Neural progenitor cell (in vitro differentiated cells): Measurements from ENCODE around the gene ZNHIT6. TPM values are rescaled to one million over a fixed set of nuclear protein-coding genes. Genes with fewer than 3 reads are reported as not detected.
A peak's percentile ranks its signal among the peaks of the same experiment; 100 is the strongest.

ENCODE experiments used
- DNase-seq: peaks from one replicate; pipeline ENCODE4 v3.0.0-alpha.2; 2016; ENCODE audit warnings: low spot score
- H2AFZ ChIP-seq: fragments of 200-600 bp; sonication (generic); replicated peaks from 2 replicates; pipeline ENCODE4 v1.6.1; 2016; ENCODE audit warnings: antibody characterized with exemption
- H3F3A ChIP-seq: fragments of 200-600 bp; sonication (generic); 2 replicates; pipeline ENCODE4 v1.6.1; 2016; ENCODE audit warnings: antibody characterized with exemption, low read depth
- H3K27ac ChIP-seq: fragments of 200-600 bp; sonication (generic); 2 replicates; pipeline ENCODE4 v1.5.1; 2016; ENCODE audit warnings: mild to moderate bottlenecking
- H3K27me3 ChIP-seq: fragments of 200-600 bp; sonication (generic); 2 replicates; pipeline ENCODE4 v1.6.1; 2016; ENCODE audit warnings: mild to moderate bottlenecking, moderate library complexity
- H3K36me3 ChIP-seq: fragments of 200-600 bp; sonication (generic); 2 replicates; pipeline ENCODE4 v1.5.1; 2016
- H3K4me1 ChIP-seq: fragments of 200-600 bp; sonication (generic); 2 replicates; pipeline ENCODE4 v1.6.1; 2016; ENCODE audit warnings: mixed run types
- H3K4me2 ChIP-seq: fragments of 200-600 bp; sonication (generic); 2 replicates; pipeline ENCODE4 v1.6.1; 2016
- H3K4me3 ChIP-seq: fragments of 200-600 bp; sonication (generic); 2 replicates; pipeline ENCODE4 v1.5.1; 2016
- H3K79me2 ChIP-seq: fragments of 200-600 bp; sonication (generic); 2 replicates; pipeline ENCODE4 v1.6.1; 2016; ENCODE audit warnings: low read depth
- H3K9ac ChIP-seq: fragments of 200-600 bp; sonication (generic); 2 replicates; pipeline ENCODE4 v1.6.1; 2016
- H3K9me3 ChIP-seq: fragments of 200-600 bp; sonication (generic); 2 replicates; pipeline ENCODE4 v1.5.1; 2016; ENCODE audit warnings: low read depth
- H4K20me1 ChIP-seq: fragments of 200-600 bp; sonication (generic); 2 replicates; pipeline ENCODE4 v1.6.1; 2016; ENCODE audit warnings: low read depth
- H3K27ac Mint-ChIP-seq: 3 replicates; pipeline ENCODE4 v1.8.0; 2021; ENCODE audit warnings: mixed read lengths
- H3K27me3 Mint-ChIP-seq: 2 replicates; pipeline ENCODE4 v1.8.0; 2022; ENCODE audit warnings: low read depth, mild to moderate bottlenecking, inconsistent platforms, moderate library complexity, mixed read lengths; ENCODE audit not compliant: insufficient read depth
- H3K36me3 Mint-ChIP-seq: 3 replicates; pipeline ENCODE4 v1.8.0; 2021; ENCODE audit warnings: mixed read lengths
- H3K4me1 Mint-ChIP-seq: 3 replicates; pipeline ENCODE4 v1.8.0; 2021; ENCODE audit warnings: mixed read lengths
- H3K4me3 Mint-ChIP-seq: 3 replicates; pipeline ENCODE4 v1.8.0; 2021; ENCODE audit warnings: mild to moderate bottlenecking, moderate library complexity, mixed read lengths
- H3K9me3 Mint-ChIP-seq: 3 replicates; pipeline ENCODE4 v1.8.0; 2020; ENCODE audit warnings: mixed read lengths
- EZH2 ChIP-seq: fragments of 200-600 bp; sonication (generic); IDR thresholded peaks from 2 replicates; pipeline ENCODE4 v1.6.1; 2017; ENCODE audit warnings: antibody characterized with exemption, mild to moderate bottlenecking, moderate library complexity
- EZH2phosphoT487 ChIP-seq: fragments of 200-600 bp; sonication (generic); IDR thresholded peaks from 2 replicates; pipeline ENCODE4 v1.6.1; 2017; ENCODE audit warnings: antibody characterized with exemption
- total RNA-seq: library from RNA; depleted of rRNA; stranded (reverse); fragments of >200 nt; gene quantifications from 2 replicates; pipeline ENCODE4 v1.2.3, GENCODE V29; 2015; ENCODE audit warnings: low replicate concordance
- TF ChIP-seq, protein P1 (sequence below): fragments of 200-600 bp; sonication (generic); IDR thresholded peaks from 2 replicates; pipeline ENCODE4 v1.5.1; 2017; ENCODE audit warnings: antibody characterized with exemption, mild to moderate bottlenecking

Gene ZNHIT6
- total RNA-seq, 1 donor from 2014 or later: 22.0 TPM

DNA sequence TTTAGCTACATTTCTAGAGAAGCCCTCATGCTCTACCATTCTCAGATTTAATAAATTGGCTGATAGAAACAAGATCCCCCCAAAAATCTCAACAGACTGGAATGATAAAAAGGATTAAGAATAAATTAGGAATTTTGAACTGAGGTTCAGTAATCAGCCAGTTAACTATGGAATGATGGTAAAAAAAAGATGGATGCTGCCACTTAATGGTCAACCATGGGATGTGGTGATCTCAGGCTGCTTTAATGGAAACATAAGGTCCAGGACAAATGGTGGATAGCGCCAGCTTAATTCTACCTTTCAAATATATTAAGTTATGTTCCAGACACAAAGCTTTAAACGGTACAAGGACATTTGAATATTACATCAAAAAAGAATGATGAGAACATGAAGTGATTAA lies 77.7 kb downstream of the ZNHIT6 start:
- Mint-ChIP-seq H3K27ac (no peak overlapping the region), H3K36me3 (peaks cover 12% of the 10 kb centered on the region), H3K27me3 (no peaks in the 10 kb centered on the region), H3K9me3 (no peaks in the 10 kb centered on the region), H3K4me3 (no peak overlapping the region), H3K4me1 (peaks cover 8% of the 10 kb centered on the region)
- H2AFZ ChIP-seq: no peak overlapping the region
- no peaks in the 10 kb centered on the region for H3K27me3 ChIP-seq
- no peaks in the 10 kb centered on the region for H4K20me1 ChIP-seq
- H3K4me3 ChIP-seq: no peak overlapping the region
- no peaks in the 10 kb centered on the region for H3K79me2 ChIP-seq
- no peak for TF ChIP-seq EZH2
- no peak for TF ChIP-seq EZH2phosphoT487
- TF ChIP-seq, protein P1, sequence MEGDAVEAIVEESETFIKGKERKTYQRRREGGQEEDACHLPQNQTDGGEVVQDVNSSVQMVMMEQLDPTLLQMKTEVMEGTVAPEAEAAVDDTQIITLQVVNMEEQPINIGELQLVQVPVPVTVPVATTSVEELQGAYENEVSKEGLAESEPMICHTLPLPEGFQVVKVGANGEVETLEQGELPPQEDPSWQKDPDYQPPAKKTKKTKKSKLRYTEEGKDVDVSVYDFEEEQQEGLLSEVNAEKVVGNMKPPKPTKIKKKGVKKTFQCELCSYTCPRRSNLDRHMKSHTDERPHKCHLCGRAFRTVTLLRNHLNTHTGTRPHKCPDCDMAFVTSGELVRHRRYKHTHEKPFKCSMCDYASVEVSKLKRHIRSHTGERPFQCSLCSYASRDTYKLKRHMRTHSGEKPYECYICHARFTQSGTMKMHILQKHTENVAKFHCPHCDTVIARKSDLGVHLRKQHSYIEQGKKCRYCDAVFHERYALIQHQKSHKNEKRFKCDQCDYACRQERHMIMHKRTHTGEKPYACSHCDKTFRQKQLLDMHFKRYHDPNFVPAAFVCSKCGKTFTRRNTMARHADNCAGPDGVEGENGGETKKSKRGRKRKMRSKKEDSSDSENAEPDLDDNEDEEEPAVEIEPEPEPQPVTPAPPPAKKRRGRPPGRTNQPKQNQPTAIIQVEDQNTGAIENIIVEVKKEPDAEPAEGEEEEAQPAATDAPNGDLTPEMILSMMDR: no peak
- no peaks in the 10 kb centered on the region for H3K36me3 ChIP-seq
- no peak overlapping the region for H3K4me2 ChIP-seq
- no peak overlapping the region for H3K9ac ChIP-seq
- no peak for DNase-seq
- no peak overlapping the region for H3K27ac ChIP-seq
- no peaks in the 10 kb centered on the region for H3K9me3 ChIP-seq
- H3F3A ChIP-seq: peaks cover 7% of the 10 kb centered on the region
- H3K4me1 ChIP-seq: peaks cover 9% of the 10 kb centered on the region

DNA sequence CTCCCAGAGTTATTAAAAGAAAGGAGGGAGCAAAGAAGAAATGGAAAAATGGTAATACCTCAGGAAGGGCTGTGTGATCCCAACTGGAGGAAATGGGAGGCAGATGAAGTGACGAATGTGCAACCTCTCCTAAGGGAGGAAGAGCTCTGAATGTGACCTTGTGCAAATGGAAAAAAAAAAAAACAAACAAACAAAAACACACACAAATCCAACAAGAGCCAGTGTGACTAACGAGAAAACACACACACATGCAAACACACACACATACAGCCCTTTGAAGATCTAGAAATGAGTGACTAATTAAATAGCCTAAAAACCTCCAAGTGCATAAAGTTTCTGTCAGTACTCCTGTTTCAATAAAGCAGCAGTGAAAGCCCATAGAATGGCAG lies 78.7 kb downstream of the ZNHIT6 start:
- H3K27me3 Mint-ChIP-seq: no peaks in the 10 kb centered on the region
- Histone ChIP-seq H4K20me1 (no peaks in the 10 kb centered on the region), H3K9me3 (no peaks in the 10 kb centered on the region), H3K4me3 (no peak overlapping the region), H3K27ac (no peak overlapping the region), H3F3A (peaks cover 7% of the 10 kb centered on the region), H3K4me1 (peaks cover 9% of the 10 kb centered on the region), H3K36me3 (no peaks in the 10 kb centered on the region), H3K9ac (no peak overlapping the region), H3K27me3 (no peaks in the 10 kb centered on the region), H3K79me2 (no peaks in the 10 kb centered on the region), H2AFZ (peak overlapping the region; percentile 21), H3K4me2 (no peak overlapping the region)
- peaks cover 8% of the 10 kb centered on the region for H3K4me1 Mint-ChIP-seq
- H3K9me3 Mint-ChIP-seq: peaks cover 2% of the 10 kb centered on the region
- H3K4me3 Mint-ChIP-seq: no peak overlapping the region
- H3K36me3 Mint-ChIP-seq: peaks cover 9% of the 10 kb centered on the region
- H3K27ac Mint-ChIP-seq: peak overlapping the region; percentile 30
- TF ChIP-seq, protein P1: no peak
- TF ChIP-seq EZH2phosphoT487: no peak
- no peak for TF ChIP-seq EZH2
- no peak for DNase-seq

DNA sequence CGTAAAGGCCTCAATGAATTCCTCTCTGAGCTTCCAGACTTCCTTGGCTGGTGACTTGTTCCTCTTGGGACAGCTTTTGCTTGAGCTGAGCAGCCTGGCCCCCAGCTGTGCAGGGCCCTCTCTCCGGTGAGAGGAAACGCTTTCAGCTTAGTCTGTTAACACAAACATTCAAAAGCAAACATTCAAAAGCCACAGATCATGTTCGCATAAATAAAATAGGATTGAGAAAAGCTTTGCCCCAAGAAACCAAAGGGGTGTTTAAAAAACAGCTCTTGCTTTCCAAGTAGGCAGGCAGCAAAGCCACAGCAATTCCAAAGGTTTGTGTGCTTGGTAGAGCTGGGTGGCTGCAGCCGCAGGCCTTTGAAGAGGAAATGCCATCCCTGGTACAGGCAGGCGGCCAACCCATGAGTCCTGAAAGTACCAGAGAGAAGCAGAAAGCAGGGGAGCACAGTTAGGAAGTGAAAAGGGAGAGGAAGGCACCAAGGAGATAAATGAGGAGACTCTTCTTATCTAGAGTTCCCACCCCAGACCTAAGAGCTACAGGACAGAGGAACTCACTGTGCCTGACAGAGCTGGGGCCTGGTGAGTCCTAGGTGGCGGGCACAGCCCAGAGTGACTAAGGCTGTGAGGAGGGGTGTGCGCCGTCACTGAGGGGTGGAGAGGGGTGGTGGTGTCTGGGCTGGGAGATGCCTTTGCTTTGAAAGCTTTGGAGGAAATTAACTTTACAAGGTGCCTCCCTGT lies 79.3 kb downstream of the ZNHIT6 start:
- Mint-ChIP-seq H3K36me3 (peaks cover 12% of the 10 kb centered on the region), H3K4me1 (peaks cover 8% of the 10 kb centered on the region), H3K27ac (peak overlapping the region; percentile 74), H3K27me3 (no peaks in the 10 kb centered on the region), H3K9me3 (peaks cover 2% of the 10 kb centered on the region), H3K4me3 (no peak overlapping the region)
- H3K9me3 ChIP-seq: no peaks in the 10 kb centered on the region
- no peak overlapping the region for H3K9ac ChIP-seq
- peak overlapping the region; percentile 15 for H3K4me2 ChIP-seq
- no peaks in the 10 kb centered on the region for H3K36me3 ChIP-seq
- peak; percentile 54 for DNase-seq
- TF ChIP-seq EZH2phosphoT487 (no peak), EZH2 (no peak)
- TF ChIP-seq, protein P1: no peak
- H4K20me1 ChIP-seq: no peaks in the 10 kb centered on the region
- no peaks in the 10 kb centered on the region for H3K27me3 ChIP-seq
- no peak overlapping the region for H3K4me3 ChIP-seq
- no peaks in the 10 kb centered on the region for H3K79me2 ChIP-seq
- H3F3A ChIP-seq: peaks cover 7% of the 10 kb centered on the region
- H2AFZ ChIP-seq: peak overlapping the region; percentile 21
- H3K27ac ChIP-seq: peak overlapping the region; percentile 21
- H3K4me1 ChIP-seq: peaks cover 9% of the 10 kb centered on the region
